Posterior cingulate gyrus (tissue), 11 donors: ENCODE measurements around the gene PEX13.

ENCODE experiments used
- DNase-seq, 10 donors: peaks; one replicate each; pipeline versions ENCODE4 v3.0.0 to v3.0.0-alpha.2; 2020 to 2021; ENCODE audit warnings: mixed read lengths in 3 of 10
- intact Hi-C: fragments of 100-400 bp; cut with DNase I; formaldehyde crosslinking; loops from one replicate; pipeline ENCODE4 v1.15.1; 2023

PEX13 gene

GRCh38 chr2:61055557-61055956, 38.0 kb downstream of the PEX13 start:
- no peak for DNase-seq
- intact Hi-C loops, result no loop called here

GRCh38 chr2:61057562-61057961, 40.0 kb downstream of the PEX13 start:
- intact Hi-C loops, result no loop called here

GRCh38 chr2:61059382-61059781, 41.9 kb downstream of the PEX13 start:
- intact Hi-C loops, result no loop called here
- no peak for DNase-seq

More at GRCh38 chr2:61057562-61057961, 40.0 kb downstream of the PEX13 start:
- DNase-seq, result no peak

- intact Hi-C loops, result loop anchor here (2.0 kb wide), 1 partner anchor 49 kb away; the partner anchor contains the start of gene PEX13
- peak; percentile 73 to 98 (median 87) for DNase-seq
These were observed 48.5 kb downstream of the PEX13 start, which contains the start of gene SANBR for GRCh38 chr2:61065714-61066709. TSS of gene SANBR (plus strand) at chr2:61065871. CDS start at chr2:61070351, 4,480 bp downstream.

GRCh38 chr2:61074100-61074499, 56.6 kb downstream of the PEX13 start:
- DNase-seq, result no peak

GRCh38 chr2:61085883-61086282, 68.4 kb downstream of the PEX13 start:
- intact Hi-C loops, result no loop called here
- no peak for DNase-seq

More at GRCh38 chr2:61074100-61074499, 56.6 kb downstream of the PEX13 start:
- intact Hi-C loops, result no loop called here

- intact Hi-C loops, result no loop called here
- no peak for DNase-seq
These were observed 72.3 kb downstream of the PEX13 start for GRCh38 chr2:61089797-61090196.

GRCh38 chr2:61090386-61090921, 72.9 kb downstream of the PEX13 start:
- intact Hi-C loops, result no loop called here
- DNase-seq, result peak in 1 of 10 donors; percentile 53

GRCh38 chr2:61091485-61091884, 74.0 kb downstream of the PEX13 start:
- intact Hi-C loops, result no loop called here
- DNase-seq, result no peak

- intact Hi-C loops, result no loop called here
- DNase-seq, result no peak
These were observed 78.9 kb downstream of the PEX13 start for GRCh38 chr2:61096438-61096837.

- no peak for DNase-seq
- intact Hi-C loops, result no loop called here
These were observed 83.3 kb downstream of the PEX13 start for GRCh38 chr2:61100801-61101200.
